WTC11 (cell line): Measurements from ENCODE around the gene CEP152. TPM values are rescaled to one million over a fixed set of nuclear protein-coding genes. Genes with fewer than 3 reads are reported as not detected.

Experiments
- ATAC-seq: fragments of 200-7000 bp; cut with Tn5 transposase; 2 replicates; pipeline ENCODE4 v1.10.0; 2021; ENCODE audit warnings: mild to moderate bottlenecking, moderate library complexity
- CTCF ChIA-PET: fragments of 300-600 bp; sonication (Branson Sonifier 250); formaldehyde crosslinking; loops from one replicate; lab custom pipeline; 2021; ENCODE audit warnings: antibody characterized with exemption; lab: Charles Lee
- POLR2A ChIA-PET: fragments of 350-600 bp; sonication (Branson Sonifier 250); formaldehyde crosslinking; loops from one replicate; lab custom pipeline; 2021; ENCODE audit warnings: antibody characterized with exemption; lab: Charles Lee
- DNase-seq: peaks from one replicate; pipeline ENCODE4 v3.0.0; 2021; ENCODE audit warnings: low spot score
- H3K27ac Mint-ChIP-seq: 2 replicates; pipeline ENCODE4 v1.8.0; 2021; ENCODE audit warnings: mixed read lengths
- H3K27me3 Mint-ChIP-seq: 2 replicates; pipeline ENCODE4 v1.8.0; 2021; ENCODE audit warnings: low read depth, mild to moderate bottlenecking, moderate library complexity, mixed read lengths
- H3K36me3 Mint-ChIP-seq: 2 replicates; pipeline ENCODE4 v1.8.0; 2021; ENCODE audit warnings: mixed read lengths
- H3K4me1 Mint-ChIP-seq: 2 replicates; pipeline ENCODE4 v1.8.0; 2022; ENCODE audit warnings: mixed read lengths
- H3K4me3 Mint-ChIP-seq: 2 replicates; pipeline ENCODE4 v1.8.0; 2021; ENCODE audit warnings: mild to moderate bottlenecking, moderate library complexity, mixed read lengths
- H3K9me3 Mint-ChIP-seq: 2 replicates; pipeline ENCODE4 v1.8.0; 2021; ENCODE audit warnings: mixed read lengths
- ATF2 ChIP-seq: sonication (generic); formaldehyde crosslinking; IDR thresholded peaks from 2 replicates; pipeline ENCODE4 v1.8.1; 2022; ENCODE audit warnings: low read depth, missing genetic modification reagents, borderline replicate concordance
- FOXP4 ChIP-seq: sonication (generic); formaldehyde crosslinking; IDR thresholded peaks from 2 replicates; pipeline ENCODE4 v1.8.0; 2022; ENCODE audit warnings: mild to moderate bottlenecking, missing genetic modification reagents
- GRHL2 ChIP-seq: fragments of 250-450 bp; sonication (Bioruptor Pico); IDR thresholded peaks from 2 replicates; pipeline ENCODE4 v1.8.0; 2022; ENCODE audit warnings: mild to moderate bottlenecking, moderate library complexity; ENCODE audit not compliant: insufficient replicate concordance, severe bottlenecking
- GTF2I ChIP-seq: fragments of 250-450 bp; sonication (Bioruptor Pico); conservative IDR thresholded peaks from 2 replicates; pipeline ENCODE4 v1.4.0; 2021; ENCODE audit warnings: mild to moderate bottlenecking
- HMGA2 ChIP-seq: fragments of 250-450 bp; sonication (Bioruptor Pico); IDR thresholded peaks from 2 replicates; pipeline ENCODE4 v1.4.0; 2021; ENCODE audit warnings: mild to moderate bottlenecking, moderate library complexity
- MXD4 ChIP-seq: fragments of 250-450 bp; sonication (Bioruptor Pico); IDR thresholded peaks from 2 replicates; pipeline ENCODE4 v1.8.0; 2021; ENCODE audit warnings: mild to moderate bottlenecking, moderate library complexity, borderline replicate concordance
- MYBL2 ChIP-seq: sonication (generic); formaldehyde crosslinking; IDR thresholded peaks from 2 replicates; pipeline ENCODE4 v1.8.1; 2023; ENCODE audit warnings: mild to moderate bottlenecking, moderate library complexity, missing genetic modification reagents
- NR2C2 ChIP-seq: sonication (generic); formaldehyde crosslinking; IDR thresholded peaks from 2 replicates; pipeline ENCODE4 v1.8.0; 2022; ENCODE audit warnings: mild to moderate bottlenecking, missing genetic modification reagents
- PRRX2 ChIP-seq: fragments of 250-450 bp; sonication (Bioruptor Pico); IDR thresholded peaks from 2 replicates; pipeline ENCODE4 v1.8.0; 2021; ENCODE audit warnings: mild to moderate bottlenecking
- SP1 ChIP-seq: sonication (generic); formaldehyde crosslinking; conservative IDR thresholded peaks from 2 replicates; pipeline ENCODE4 v1.8.1; 2022; ENCODE audit warnings: missing genetic modification reagents
- TCF7 ChIP-seq: sonication (generic); formaldehyde crosslinking; IDR thresholded peaks from 2 replicates; pipeline ENCODE4 v1.8.0; 2022; ENCODE audit warnings: mild to moderate bottlenecking, low read depth, missing genetic modification reagents, moderate library complexity
- TEAD4 ChIP-seq: sonication (generic); formaldehyde crosslinking; IDR thresholded peaks from 2 replicates; pipeline ENCODE4 v1.8.0; 2022; ENCODE audit warnings: mild to moderate bottlenecking, missing genetic modification reagents
- ZNF219 ChIP-seq: sonication (generic); formaldehyde crosslinking; IDR thresholded peaks from 2 replicates; pipeline ENCODE4 v1.8.0; 2023; ENCODE audit warnings: missing genetic modification reagents, mild to moderate bottlenecking, borderline replicate concordance
- ZNF232 ChIP-seq: sonication (generic); formaldehyde crosslinking; IDR thresholded peaks from 2 replicates; pipeline ENCODE4 v1.8.0; 2022; ENCODE audit warnings: mild to moderate bottlenecking, missing genetic modification reagents
- ZNF671 ChIP-seq: fragments of 250-450 bp; sonication (Bioruptor Pico); IDR thresholded peaks from 2 replicates; pipeline ENCODE4 v1.8.0; 2021; ENCODE audit warnings: mild to moderate bottlenecking
- total RNA-seq: library from RNA; stranded (reverse); gene quantifications from 3 replicates; pipeline ENCODE4 v1.2.3, GENCODE V29; 2021
- TF ChIP-seq, protein P1 (sequence below): sonication (generic); formaldehyde crosslinking; conservative IDR thresholded peaks from 2 replicates; pipeline ENCODE4 v1.8.1; 2023; ENCODE audit warnings: mild to moderate bottlenecking, low read depth, missing genetic modification reagents, moderate library complexity
- TF ChIP-seq, protein P2 (sequence below): fragments of 250-450 bp; sonication (Bioruptor Pico); conservative IDR thresholded peaks from 2 replicates; pipeline ENCODE4 v1.9.0; 2021; ENCODE audit warnings: mild to moderate bottlenecking
- TF ChIP-seq, protein P3 (sequence below): sonication (generic); formaldehyde crosslinking; IDR thresholded peaks from 2 replicates; pipeline ENCODE4 v1.8.0; 2022; ENCODE audit warnings: mild to moderate bottlenecking, missing genetic modification reagents
- TF ChIP-seq, protein P4 (sequence below): fragments of 250-450 bp; sonication (Bioruptor Pico); IDR thresholded peaks from 2 replicates; pipeline ENCODE4 v1.8.0; 2021; ENCODE audit warnings: mild to moderate bottlenecking
- TF ChIP-seq, protein P5 (sequence below): fragments of 250-450 bp; sonication (Bioruptor Pico); IDR thresholded peaks from 2 replicates; pipeline ENCODE4 v1.9.0; 2021; ENCODE audit warnings: mild to moderate bottlenecking
- TF ChIP-seq, protein P6 (sequence below): sonication (generic); formaldehyde crosslinking; IDR thresholded peaks from 2 replicates; pipeline ENCODE4 v1.8.1; 2023; ENCODE audit warnings: mild to moderate bottlenecking, missing genetic modification reagents, moderate library complexity

The CEP152 gene
- total RNA-seq, 1 experiment from 2014 or later = 16.7 TPM

- Mint-ChIP-seq H3K4me3 (no peak overlapping the region), H3K27me3 (no peaks in the 10 kb centered on the region), H3K9me3 (peaks cover 7% of the 10 kb centered on the region)
- ATAC-seq = no peak
- POLR2A ChIA-PET = no interaction called here
- CTCF ChIA-PET = no interaction called here
- DNase-seq = no peak
- TF ChIP-seq NR2C2 = no peak
- TF ChIP-seq GTF2I = no peak
- TF ChIP-seq TCF7 = no peak
- no peak for TF ChIP-seq SP1
- TF ChIP-seq, protein P1, sequence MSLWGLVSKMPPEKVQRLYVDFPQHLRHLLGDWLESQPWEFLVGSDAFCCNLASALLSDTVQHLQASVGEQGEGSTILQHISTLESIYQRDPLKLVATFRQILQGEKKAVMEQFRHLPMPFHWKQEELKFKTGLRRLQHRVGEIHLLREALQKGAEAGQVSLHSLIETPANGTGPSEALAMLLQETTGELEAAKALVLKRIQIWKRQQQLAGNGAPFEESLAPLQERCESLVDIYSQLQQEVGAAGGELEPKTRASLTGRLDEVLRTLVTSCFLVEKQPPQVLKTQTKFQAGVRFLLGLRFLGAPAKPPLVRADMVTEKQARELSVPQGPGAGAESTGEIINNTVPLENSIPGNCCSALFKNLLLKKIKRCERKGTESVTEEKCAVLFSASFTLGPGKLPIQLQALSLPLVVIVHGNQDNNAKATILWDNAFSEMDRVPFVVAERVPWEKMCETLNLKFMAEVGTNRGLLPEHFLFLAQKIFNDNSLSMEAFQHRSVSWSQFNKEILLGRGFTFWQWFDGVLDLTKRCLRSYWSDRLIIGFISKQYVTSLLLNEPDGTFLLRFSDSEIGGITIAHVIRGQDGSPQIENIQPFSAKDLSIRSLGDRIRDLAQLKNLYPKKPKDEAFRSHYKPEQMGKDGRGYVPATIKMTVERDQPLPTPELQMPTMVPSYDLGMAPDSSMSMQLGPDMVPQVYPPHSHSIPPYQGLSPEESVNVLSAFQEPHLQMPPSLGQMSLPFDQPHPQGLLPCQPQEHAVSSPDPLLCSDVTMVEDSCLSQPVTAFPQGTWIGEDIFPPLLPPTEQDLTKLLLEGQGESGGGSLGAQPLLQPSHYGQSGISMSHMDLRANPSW = no peak
- no peak for TF ChIP-seq GRHL2
- TF ChIP-seq MXD4 (CRISPR knock-in tag) = no peak
- TF ChIP-seq FOXP4 (CRISPR knock-in tag) = no peak
- no peak for TF ChIP-seq HMGA2 (CRISPR knock-in tag)
- TF ChIP-seq, protein P2, sequence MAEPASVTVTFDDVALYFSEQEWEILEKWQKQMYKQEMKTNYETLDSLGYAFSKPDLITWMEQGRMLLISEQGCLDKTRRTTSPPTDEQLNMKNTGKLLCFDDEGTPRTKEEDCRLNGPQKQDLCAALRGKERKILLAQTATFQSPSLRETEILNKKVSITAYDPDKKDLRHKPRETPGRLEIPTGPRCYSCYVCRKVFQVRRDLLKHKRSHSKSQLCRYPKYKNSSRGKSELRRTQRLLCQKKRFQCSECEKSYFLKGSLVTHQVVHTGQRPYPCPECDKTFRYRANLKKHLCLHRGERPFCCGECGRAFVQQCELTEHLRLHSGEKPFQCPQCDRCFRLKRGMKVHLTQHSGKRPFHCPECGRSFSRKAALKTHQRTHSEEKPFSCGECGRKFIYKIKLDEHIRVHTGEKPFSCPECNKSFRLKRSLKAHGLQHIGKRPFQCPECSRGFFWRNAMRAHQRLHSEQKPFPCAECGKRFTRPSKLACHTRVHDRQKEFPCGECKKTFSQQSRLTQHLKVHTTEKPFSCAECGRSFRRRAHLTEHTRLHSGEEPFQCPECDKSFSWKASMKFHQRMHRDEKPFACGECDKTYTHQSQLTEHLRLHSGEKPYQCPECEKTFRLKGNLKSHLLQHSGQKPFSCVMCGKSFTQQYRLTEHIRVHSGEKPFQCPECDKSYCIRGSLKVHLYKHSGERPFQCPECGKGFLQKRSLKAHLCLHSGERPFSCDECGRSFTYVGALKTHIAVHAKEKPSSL (CRISPR knock-in tag) = no peak
- TF ChIP-seq ATF2 (CRISPR knock-in tag) = no peak
- no peak for TF ChIP-seq ZNF219
- TF ChIP-seq, protein P3, sequence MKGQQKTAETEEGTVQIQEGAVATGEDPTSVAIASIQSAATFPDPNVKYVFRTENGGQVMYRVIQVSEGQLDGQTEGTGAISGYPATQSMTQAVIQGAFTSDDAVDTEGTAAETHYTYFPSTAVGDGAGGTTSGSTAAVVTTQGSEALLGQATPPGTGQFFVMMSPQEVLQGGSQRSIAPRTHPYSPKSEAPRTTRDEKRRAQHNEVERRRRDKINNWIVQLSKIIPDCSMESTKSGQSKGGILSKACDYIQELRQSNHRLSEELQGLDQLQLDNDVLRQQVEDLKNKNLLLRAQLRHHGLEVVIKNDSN (CRISPR knock-in tag) = no peak
- no peak for TF ChIP-seq ZNF671 (CRISPR knock-in tag)
- no peak for TF ChIP-seq PRRX2 (CRISPR knock-in tag)
- TF ChIP-seq MYBL2 (CRISPR knock-in tag) = no peak
- TF ChIP-seq, protein P4, sequence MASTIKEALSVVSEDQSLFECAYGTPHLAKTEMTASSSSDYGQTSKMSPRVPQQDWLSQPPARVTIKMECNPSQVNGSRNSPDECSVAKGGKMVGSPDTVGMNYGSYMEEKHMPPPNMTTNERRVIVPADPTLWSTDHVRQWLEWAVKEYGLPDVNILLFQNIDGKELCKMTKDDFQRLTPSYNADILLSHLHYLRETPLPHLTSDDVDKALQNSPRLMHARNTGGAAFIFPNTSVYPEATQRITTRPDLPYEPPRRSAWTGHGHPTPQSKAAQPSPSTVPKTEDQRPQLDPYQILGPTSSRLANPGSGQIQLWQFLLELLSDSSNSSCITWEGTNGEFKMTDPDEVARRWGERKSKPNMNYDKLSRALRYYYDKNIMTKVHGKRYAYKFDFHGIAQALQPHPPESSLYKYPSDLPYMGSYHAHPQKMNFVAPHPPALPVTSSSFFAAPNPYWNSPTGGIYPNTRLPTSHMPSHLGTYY = no peak
- TF ChIP-seq, all 79 proteins: peak for 0
- Mint-ChIP-seq H3K4me1 (peaks cover 6% of the 10 kb centered on the region), H3K36me3 (no peaks in the 10 kb centered on the region), H3K27ac (no peak overlapping the region)
Observed at GRCh38 chr15:48828471-48828870, 17.6 kb upstream of the CEP152 start.

DNA sequence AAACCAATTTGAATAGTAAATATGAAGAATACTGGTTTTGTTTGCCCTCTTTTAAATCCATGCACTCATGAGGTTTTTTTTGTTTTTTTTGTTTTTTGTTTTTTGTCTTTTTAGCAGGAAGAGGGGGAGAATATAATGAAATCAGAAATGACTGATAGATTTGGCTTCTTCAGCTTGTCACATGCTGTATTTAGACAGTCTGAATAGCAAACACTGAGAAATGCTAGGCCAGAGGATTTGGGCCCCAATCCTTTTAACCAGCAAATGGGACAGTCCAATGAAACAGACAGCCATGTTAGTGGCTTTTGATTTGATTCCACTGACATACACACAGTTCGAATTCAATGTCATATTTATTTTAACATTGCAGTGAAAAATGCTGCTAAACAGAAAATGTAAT lies 14.2 kb upstream of the CEP152 start:
- POLR2A ChIA-PET = no interaction called here
- TF ChIP-seq FOXP4 (CRISPR knock-in tag) (no peak), ZNF232 (CRISPR knock-in tag) (no peak), TEAD4 (CRISPR knock-in tag) (no peak)
- TF ChIP-seq, protein P5, sequence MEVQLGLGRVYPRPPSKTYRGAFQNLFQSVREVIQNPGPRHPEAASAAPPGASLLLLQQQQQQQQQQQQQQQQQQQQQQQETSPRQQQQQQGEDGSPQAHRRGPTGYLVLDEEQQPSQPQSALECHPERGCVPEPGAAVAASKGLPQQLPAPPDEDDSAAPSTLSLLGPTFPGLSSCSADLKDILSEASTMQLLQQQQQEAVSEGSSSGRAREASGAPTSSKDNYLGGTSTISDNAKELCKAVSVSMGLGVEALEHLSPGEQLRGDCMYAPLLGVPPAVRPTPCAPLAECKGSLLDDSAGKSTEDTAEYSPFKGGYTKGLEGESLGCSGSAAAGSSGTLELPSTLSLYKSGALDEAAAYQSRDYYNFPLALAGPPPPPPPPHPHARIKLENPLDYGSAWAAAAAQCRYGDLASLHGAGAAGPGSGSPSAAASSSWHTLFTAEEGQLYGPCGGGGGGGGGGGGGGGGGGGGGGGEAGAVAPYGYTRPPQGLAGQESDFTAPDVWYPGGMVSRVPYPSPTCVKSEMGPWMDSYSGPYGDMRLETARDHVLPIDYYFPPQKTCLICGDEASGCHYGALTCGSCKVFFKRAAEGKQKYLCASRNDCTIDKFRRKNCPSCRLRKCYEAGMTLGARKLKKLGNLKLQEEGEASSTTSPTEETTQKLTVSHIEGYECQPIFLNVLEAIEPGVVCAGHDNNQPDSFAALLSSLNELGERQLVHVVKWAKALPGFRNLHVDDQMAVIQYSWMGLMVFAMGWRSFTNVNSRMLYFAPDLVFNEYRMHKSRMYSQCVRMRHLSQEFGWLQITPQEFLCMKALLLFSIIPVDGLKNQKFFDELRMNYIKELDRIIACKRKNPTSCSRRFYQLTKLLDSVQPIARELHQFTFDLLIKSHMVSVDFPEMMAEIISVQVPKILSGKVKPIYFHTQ (CRISPR knock-in tag) = no peak
- TF ChIP-seq, protein P6, sequence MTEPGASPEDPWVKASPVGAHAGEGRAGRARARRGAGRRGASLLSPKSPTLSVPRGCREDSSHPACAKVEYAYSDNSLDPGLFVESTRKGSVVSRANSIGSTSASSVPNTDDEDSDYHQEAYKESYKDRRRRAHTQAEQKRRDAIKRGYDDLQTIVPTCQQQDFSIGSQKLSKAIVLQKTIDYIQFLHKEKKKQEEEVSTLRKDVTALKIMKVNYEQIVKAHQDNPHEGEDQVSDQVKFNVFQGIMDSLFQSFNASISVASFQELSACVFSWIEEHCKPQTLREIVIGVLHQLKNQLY = no peak

More for the DNA sequence above, 14.2 kb upstream of the CEP152 start:
- Mint-ChIP-seq H3K27ac (no peak overlapping the region), H3K4me3 (no peak overlapping the region), H3K27me3 (no peaks in the 10 kb centered on the region), H3K36me3 (no peaks in the 10 kb centered on the region), H3K4me1 (peaks cover 12% of the 10 kb centered on the region), H3K9me3 (no peaks in the 10 kb centered on the region)
- CTCF ChIA-PET = interaction anchor here (1.0 kb wide), 1 partner anchor 24 kb away, joined by 3 read pairs; no protein-coding TSS in a partner anchor
- ATAC-seq (no peak), DNase-seq (no peak)
